ENCODE measurements around the gene FCHO2. TPM values are rescaled to one million over a fixed set of nuclear protein-coding genes. Genes with fewer than 3 reads are reported as not detected.

FCHO2 gene
- total RNA-seq, 1 donor from 2014 or later = 17.7 TPM

GRCh38 chr5:73066466-73066865 lies 110.6 kb downstream of the FCHO2 start:
- TF ChIP-seq CTCF (IDR thresholded peaks at IDR 0.05) = no peak
- no peak for TF ChIP-seq EZH2 (IDR thresholded peaks at IDR 0.05)
- TF ChIP-seq EZH2phosphoT487 (IDR thresholded peaks at IDR 0.05) = no peak

GRCh38 chr5:73067213-73067612 lies 111.4 kb downstream of the FCHO2 start:
- H3K27me3 ChIP-seq = no peaks in the 10 kb centered on the region
- DNase-seq (ENCODE audit: low spot score) = no peak
- no peaks in the 10 kb centered on the region for H3K9me3 Mint-ChIP-seq
- no peaks in the 10 kb centered on the region for H3K4me1 ChIP-seq
- no peaks in the 10 kb centered on the region for H3K9me3 ChIP-seq (ENCODE audit: low read depth)
- H3K36me3 ChIP-seq = peaks cover 4% of the 10 kb centered on the region
- H4K20me1 ChIP-seq (ENCODE audit: low read depth) = no peaks in the 10 kb centered on the region
- no peak overlapping the region for H3K27ac Mint-ChIP-seq
- no peaks in the 10 kb centered on the region for H3F3A ChIP-seq (ENCODE audit: low read depth)
- no peaks in the 10 kb centered on the region for H3K27me3 Mint-ChIP-seq (ENCODE audit: insufficient read depth, low read depth)
- H3K4me3 Mint-ChIP-seq = no peak overlapping the region
- no peak overlapping the region for H3K4me2 ChIP-seq
- H3K79me2 ChIP-seq (ENCODE audit: low read depth) = no peaks in the 10 kb centered on the region
- H3K4me3 ChIP-seq = no peak overlapping the region
- H3K36me3 Mint-ChIP-seq = peaks cover 16% of the 10 kb centered on the region
- TF ChIP-seq EZH2phosphoT487 (IDR thresholded peaks at IDR 0.05) = no peak
- TF ChIP-seq EZH2 (IDR thresholded peaks at IDR 0.05) = no peak
- no peak for TF ChIP-seq CTCF (IDR thresholded peaks at IDR 0.05)
- no peak overlapping the region for H3K27ac ChIP-seq
- no peak overlapping the region for H2AFZ ChIP-seq (replicated peaks)
- no peaks in the 10 kb centered on the region for H3K4me1 Mint-ChIP-seq
- H3K9ac ChIP-seq = no peak overlapping the region

More at GRCh38 chr5:73066466-73066865, 110.6 kb downstream of the FCHO2 start:
- Mint-ChIP-seq H3K36me3 (peaks cover 16% of the 10 kb centered on the region), H3K4me3 (no peak overlapping the region), H3K27me3 (ENCODE audit: insufficient read depth, low read depth) (no peaks in the 10 kb centered on the region), H3K9me3 (no peaks in the 10 kb centered on the region), H3K27ac (no peak overlapping the region), H3K4me1 (no peaks in the 10 kb centered on the region)
- no peak for DNase-seq (ENCODE audit: low spot score)
- no peak overlapping the region for H3K9ac ChIP-seq
- H3K36me3 ChIP-seq = peaks cover 4% of the 10 kb centered on the region
- no peak overlapping the region for H2AFZ ChIP-seq (replicated peaks)
- no peaks in the 10 kb centered on the region for H3K79me2 ChIP-seq (ENCODE audit: low read depth)
- no peaks in the 10 kb centered on the region for H3K27me3 ChIP-seq
- no peak overlapping the region for H3K27ac ChIP-seq
- H3K4me2 ChIP-seq = no peak overlapping the region
- no peak overlapping the region for H3K4me3 ChIP-seq
- no peaks in the 10 kb centered on the region for H4K20me1 ChIP-seq (ENCODE audit: low read depth)
- H3K4me1 ChIP-seq = no peaks in the 10 kb centered on the region
- no peaks in the 10 kb centered on the region for H3K9me3 ChIP-seq (ENCODE audit: low read depth)
- no peaks in the 10 kb centered on the region for H3F3A ChIP-seq (ENCODE audit: low read depth)

- Histone ChIP-seq H3K9me3 (ENCODE audit: low read depth) (no peaks in the 10 kb centered on the region), H2AFZ (replicated peaks) (no peak overlapping the region), H3K27me3 (no peaks in the 10 kb centered on the region), H3K4me3 (no peak overlapping the region), H3K27ac (no peak overlapping the region), H3K9ac (no peak overlapping the region), H3K4me1 (no peaks in the 10 kb centered on the region), H3F3A (ENCODE audit: low read depth) (peaks cover 11% of the 10 kb centered on the region), H3K79me2 (ENCODE audit: low read depth) (no peaks in the 10 kb centered on the region), H3K36me3 (no peaks in the 10 kb centered on the region), H3K4me2 (no peak overlapping the region), H4K20me1 (ENCODE audit: low read depth) (peaks cover 4% of the 10 kb centered on the region)
- Mint-ChIP-seq H3K4me3 (no peak overlapping the region), H3K27ac (no peak overlapping the region), H3K4me1 (no peaks in the 10 kb centered on the region), H3K36me3 (no peaks in the 10 kb centered on the region), H3K27me3 (ENCODE audit: insufficient read depth, low read depth) (no peaks in the 10 kb centered on the region), H3K9me3 (no peaks in the 10 kb centered on the region)
- TF ChIP-seq EZH2phosphoT487 (IDR thresholded peaks at IDR 0.05) = no peak
- no peak for TF ChIP-seq CTCF (IDR thresholded peaks at IDR 0.05)
- no peak for TF ChIP-seq EZH2 (IDR thresholded peaks at IDR 0.05)
- DNase-seq (ENCODE audit: low spot score) = no peak
Measured at GRCh38 chr5:73081093-73081492, 125.3 kb downstream of the FCHO2 start.

Data from neural progenitor cell (in vitro differentiated cells).